ENCODE results near the gene H1-8.

Gene H1-8

GRCh38 chr3:129526121-129526900, 16.7 kb upstream of the H1-8 start (continued):
- TF ChIP-seq TSHZ2 (CRISPR knock-in tag; IDR thresholded peaks at IDR 0.05), result no peak
- TF ChIP-seq ESRRG (CRISPR knock-in tag; IDR thresholded peaks at IDR 0.05), result no peak
- TF ChIP-seq RARB (CRISPR knock-in tag; IDR thresholded peaks at IDR 0.05), result no peak

DNA sequence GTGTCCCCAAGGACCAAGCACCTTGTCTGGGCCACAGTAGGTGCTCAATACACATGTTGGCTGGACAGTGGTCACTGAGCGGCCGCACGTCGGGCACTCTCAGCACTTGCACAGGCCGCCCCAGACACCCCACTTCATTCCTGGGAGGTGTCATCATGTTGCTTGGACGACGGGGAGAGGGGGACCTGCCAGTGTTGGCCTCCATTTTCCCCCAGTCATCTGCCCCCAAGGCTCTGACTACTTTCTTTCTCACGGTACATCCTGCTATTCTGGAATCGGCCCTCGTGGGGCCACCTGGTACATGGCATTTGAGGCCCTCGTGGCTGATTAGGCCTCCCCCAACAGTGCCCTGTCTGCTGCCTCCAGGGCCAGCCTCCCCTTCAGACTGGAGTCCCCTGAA, 15.7 kb upstream of the H1-8 start:
- TF ChIP-seq ARNTL (CRISPR knock-in tag; IDR thresholded peaks at IDR 0.05; ENCODE audit: borderline replicate concordance, low read depth) (no peak), ZNF565 (CRISPR knock-in tag; conservative IDR thresholded peaks at IDR 0.05; ENCODE audit: low read depth) (no peak), ZNF70 (CRISPR knock-in tag; IDR thresholded peaks at IDR 0.05) (no peak), ISL1 (CRISPR knock-in tag; IDR thresholded peaks at IDR 0.05) (no peak), ZFP3 (CRISPR knock-in tag; IDR thresholded peaks at IDR 0.05) (no peak), GLIS3 (CRISPR knock-in tag; IDR thresholded peaks at IDR 0.05) (no peak), ZFP30 (CRISPR knock-in tag; IDR thresholded peaks at IDR 0.05) (no peak), ZNF8 (CRISPR knock-in tag; IDR thresholded peaks at IDR 0.05) (no peak), CSRNP3 (CRISPR knock-in tag; IDR thresholded peaks at IDR 0.05) (no peak), CREB5 (CRISPR knock-in tag; IDR thresholded peaks at IDR 0.05; ENCODE audit: low read depth) (no peak)
- no peak for ATAC-seq

DNA sequence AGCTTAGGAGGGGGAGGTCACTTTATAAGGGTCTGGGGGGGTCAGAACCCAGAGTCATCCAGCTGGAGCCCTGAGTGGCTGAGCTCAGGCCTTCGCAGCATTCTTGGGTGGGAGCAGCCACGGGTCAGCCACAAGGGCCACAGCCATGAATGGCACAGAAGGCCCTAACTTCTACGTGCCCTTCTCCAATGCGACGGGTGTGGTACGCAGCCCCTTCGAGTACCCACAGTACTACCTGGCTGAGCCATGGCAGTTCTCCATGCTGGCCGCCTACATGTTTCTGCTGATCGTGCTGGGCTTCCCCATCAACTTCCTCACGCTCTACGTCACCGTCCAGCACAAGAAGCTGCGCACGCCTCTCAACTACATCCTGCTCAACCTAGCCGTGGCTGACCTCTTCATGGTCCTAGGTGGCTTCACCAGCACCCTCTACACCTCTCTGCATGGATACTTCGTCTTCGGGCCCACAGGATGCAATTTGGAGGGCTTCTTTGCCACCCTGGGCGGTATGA, 14.3 kb upstream of the H1-8 start, which contains the start of gene RHO:
RHO (plus strand) TSS at position 51 of the 512 bp plus-strand sequence; CDS start at position 146, 95 bp downstream.
- no peak for ATAC-seq
- no peak for TF ChIP-seq ZFP30 (CRISPR knock-in tag; IDR thresholded peaks at IDR 0.05)
- TF ChIP-seq ZNF70 (CRISPR knock-in tag; IDR thresholded peaks at IDR 0.05), result no peak
- TF ChIP-seq ISL1 (CRISPR knock-in tag; IDR thresholded peaks at IDR 0.05), result no peak
- TF ChIP-seq ZNF8 (CRISPR knock-in tag; IDR thresholded peaks at IDR 0.05), result no peak
- no peak for TF ChIP-seq ZC3H10 (CRISPR knock-in tag; IDR thresholded peaks at IDR 0.05)
- TF ChIP-seq SNAI2 (CRISPR knock-in tag; IDR thresholded peaks at IDR 0.05), result no peak
- TF ChIP-seq TOX (CRISPR knock-in tag; IDR thresholded peaks at IDR 0.05; ENCODE audit: borderline replicate concordance), result no peak
- TF ChIP-seq RARB (CRISPR knock-in tag; IDR thresholded peaks at IDR 0.05), result no peak
- TF ChIP-seq CSDC2 (CRISPR knock-in tag; IDR thresholded peaks at IDR 0.05), result no peak
- TF ChIP-seq, protein P1, sequence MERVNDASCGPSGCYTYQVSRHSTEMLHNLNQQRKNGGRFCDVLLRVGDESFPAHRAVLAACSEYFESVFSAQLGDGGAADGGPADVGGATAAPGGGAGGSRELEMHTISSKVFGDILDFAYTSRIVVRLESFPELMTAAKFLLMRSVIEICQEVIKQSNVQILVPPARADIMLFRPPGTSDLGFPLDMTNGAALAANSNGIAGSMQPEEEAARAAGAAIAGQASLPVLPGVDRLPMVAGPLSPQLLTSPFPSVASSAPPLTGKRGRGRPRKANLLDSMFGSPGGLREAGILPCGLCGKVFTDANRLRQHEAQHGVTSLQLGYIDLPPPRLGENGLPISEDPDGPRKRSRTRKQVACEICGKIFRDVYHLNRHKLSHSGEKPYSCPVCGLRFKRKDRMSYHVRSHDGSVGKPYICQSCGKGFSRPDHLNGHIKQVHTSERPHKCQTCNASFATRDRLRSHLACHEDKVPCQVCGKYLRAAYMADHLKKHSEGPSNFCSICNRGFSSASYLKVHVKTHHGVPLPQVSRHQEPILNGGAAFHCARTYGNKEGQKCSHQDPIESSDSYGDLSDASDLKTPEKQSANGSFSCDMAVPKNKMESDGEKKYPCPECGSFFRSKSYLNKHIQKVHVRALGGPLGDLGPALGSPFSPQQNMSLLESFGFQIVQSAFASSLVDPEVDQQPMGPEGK (CRISPR knock-in tag; IDR thresholded peaks at IDR 0.05; ENCODE audit: borderline replicate concordance), result no peak
- TF ChIP-seq, protein P2, sequence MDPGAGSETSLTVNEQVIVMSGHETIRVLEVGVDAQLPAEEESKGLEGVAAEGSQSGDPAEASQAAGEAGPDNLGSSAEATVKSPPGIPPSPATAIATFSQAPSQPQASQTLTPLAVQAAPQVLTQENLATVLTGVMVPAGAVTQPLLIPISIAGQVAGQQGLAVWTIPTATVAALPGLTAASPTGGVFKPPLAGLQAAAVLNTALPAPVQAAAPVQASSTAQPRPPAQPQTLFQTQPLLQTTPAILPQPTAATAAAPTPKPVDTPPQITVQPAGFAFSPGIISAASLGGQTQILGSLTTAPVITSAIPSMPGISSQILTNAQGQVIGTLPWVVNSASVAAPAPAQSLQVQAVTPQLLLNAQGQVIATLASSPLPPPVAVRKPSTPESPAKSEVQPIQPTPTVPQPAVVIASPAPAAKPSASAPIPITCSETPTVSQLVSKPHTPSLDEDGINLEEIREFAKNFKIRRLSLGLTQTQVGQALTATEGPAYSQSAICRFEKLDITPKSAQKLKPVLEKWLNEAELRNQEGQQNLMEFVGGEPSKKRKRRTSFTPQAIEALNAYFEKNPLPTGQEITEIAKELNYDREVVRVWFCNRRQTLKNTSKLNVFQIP (CRISPR knock-in tag; IDR thresholded peaks at IDR 0.05; ENCODE audit: borderline replicate concordance, low read depth), result no peak
- TF ChIP-seq CREB5 (CRISPR knock-in tag; IDR thresholded peaks at IDR 0.05; ENCODE audit: low read depth), result no peak
